Type B pancreatic cell (in vitro differentiated cells): ENCODE results near the gene PKHD1. TPM values are rescaled to one million over a fixed set of nuclear protein-coding genes. Genes with fewer than 3 reads are reported as not detected.

ENCODE experiments used
- DNase-seq: peaks from one replicate; pipeline ENCODE4 v3.0.0; 2021; ENCODE audit warnings: mixed read lengths; ENCODE audit not compliant: unreplicated experiment; ENCODE audit errors: extremely low spot score
- H3K27ac Mint-ChIP-seq: 2 replicates; pipeline ENCODE4 v1.8.0; 2021; ENCODE audit warnings: mild to moderate bottlenecking, mixed read lengths
- H3K27me3 Mint-ChIP-seq: 2 replicates; pipeline ENCODE4 v1.8.0; 2021; ENCODE audit warnings: mixed read lengths
- H3K36me3 Mint-ChIP-seq: 2 replicates; pipeline ENCODE4 v1.8.0; 2021; ENCODE audit warnings: mixed read lengths
- H3K4me1 Mint-ChIP-seq: one replicate; pipeline ENCODE4 v1.8.0; 2021; ENCODE audit warnings: mixed read lengths; ENCODE audit not compliant: unreplicated experiment
- H3K4me3 Mint-ChIP-seq: 2 replicates; pipeline ENCODE4 v1.8.0; 2021; ENCODE audit warnings: mild to moderate bottlenecking, mixed read lengths
- H3K9me3 Mint-ChIP-seq: 2 replicates; pipeline ENCODE4 v1.8.0; 2021; ENCODE audit warnings: mixed read lengths
- total RNA-seq: library from RNA; stranded (reverse); gene quantifications from 2 replicates; pipeline ENCODE4 v1.2.1, GENCODE V29; 2021; ENCODE audit warnings: low replicate concordance
- TF ChIP-seq, protein P1 (sequence below): fragments of 200-600 bp; sonication (generic); conservative IDR thresholded peaks from 2 replicates; pipeline ENCODE4 v1.5.0; 2021; ENCODE audit warnings: antibody characterized with exemption, mild to moderate bottlenecking

Gene PKHD1
- total RNA-seq, 1 donor from 2014 or later = 0.75 TPM

DNA sequence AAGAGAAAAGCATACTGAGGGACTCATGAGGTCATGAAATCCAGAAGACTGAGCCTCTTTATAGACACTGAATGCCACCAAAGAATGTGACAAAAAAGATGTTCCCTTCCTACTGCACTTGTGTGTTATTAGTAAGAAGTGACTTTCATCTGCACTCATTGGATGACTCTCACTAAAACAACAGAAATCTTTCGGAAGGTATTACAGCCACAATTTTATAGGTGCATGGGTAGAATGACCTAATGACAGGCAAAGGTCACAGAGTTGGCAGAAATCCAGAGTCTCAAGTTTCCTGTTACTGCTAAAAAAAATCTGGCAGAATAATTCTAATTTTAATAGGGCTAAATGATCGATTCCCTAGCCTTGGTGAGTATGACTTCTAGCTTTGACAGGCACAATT lies 13.3 kb downstream of the PKHD1 start:
- TF ChIP-seq, protein P1, sequence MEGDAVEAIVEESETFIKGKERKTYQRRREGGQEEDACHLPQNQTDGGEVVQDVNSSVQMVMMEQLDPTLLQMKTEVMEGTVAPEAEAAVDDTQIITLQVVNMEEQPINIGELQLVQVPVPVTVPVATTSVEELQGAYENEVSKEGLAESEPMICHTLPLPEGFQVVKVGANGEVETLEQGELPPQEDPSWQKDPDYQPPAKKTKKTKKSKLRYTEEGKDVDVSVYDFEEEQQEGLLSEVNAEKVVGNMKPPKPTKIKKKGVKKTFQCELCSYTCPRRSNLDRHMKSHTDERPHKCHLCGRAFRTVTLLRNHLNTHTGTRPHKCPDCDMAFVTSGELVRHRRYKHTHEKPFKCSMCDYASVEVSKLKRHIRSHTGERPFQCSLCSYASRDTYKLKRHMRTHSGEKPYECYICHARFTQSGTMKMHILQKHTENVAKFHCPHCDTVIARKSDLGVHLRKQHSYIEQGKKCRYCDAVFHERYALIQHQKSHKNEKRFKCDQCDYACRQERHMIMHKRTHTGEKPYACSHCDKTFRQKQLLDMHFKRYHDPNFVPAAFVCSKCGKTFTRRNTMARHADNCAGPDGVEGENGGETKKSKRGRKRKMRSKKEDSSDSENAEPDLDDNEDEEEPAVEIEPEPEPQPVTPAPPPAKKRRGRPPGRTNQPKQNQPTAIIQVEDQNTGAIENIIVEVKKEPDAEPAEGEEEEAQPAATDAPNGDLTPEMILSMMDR = no peak
- DNase-seq = no peak
- Mint-ChIP-seq H3K4me3 (no peak overlapping the region), H3K27ac (no peak overlapping the region), H3K36me3 (no peaks in the 10 kb centered on the region), H3K4me1 (peaks cover 28% of the 10 kb centered on the region), H3K9me3 (no peaks in the 10 kb centered on the region), H3K27me3 (peaks cover 24% of the 10 kb centered on the region)

DNA sequence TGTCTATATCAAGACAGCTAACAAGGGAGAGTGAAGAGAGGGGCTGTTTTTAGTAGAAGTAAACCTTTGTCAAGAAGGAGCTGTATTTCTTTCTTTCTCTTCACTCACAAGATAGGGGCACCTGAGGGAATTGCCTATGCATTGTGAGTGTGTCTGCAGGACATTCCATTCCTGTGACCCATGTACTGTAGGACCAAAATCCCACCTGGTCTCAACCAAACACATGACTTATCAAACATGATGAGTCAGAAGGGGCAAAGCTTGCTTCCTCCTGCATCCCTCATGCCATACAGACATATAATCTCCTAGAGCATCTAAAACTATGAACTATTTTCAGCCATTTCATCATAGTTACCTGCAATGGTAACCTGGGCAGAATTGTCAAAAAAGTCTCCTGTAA lies 21.8 kb downstream of the PKHD1 start:
- no peaks in the 10 kb centered on the region for H3K9me3 Mint-ChIP-seq
- no peak overlapping the region for H3K27ac Mint-ChIP-seq
- TF ChIP-seq, protein P1 = no peak
- H3K4me1 Mint-ChIP-seq = no peaks in the 10 kb centered on the region
- H3K4me3 Mint-ChIP-seq = no peak overlapping the region
- peaks cover 11% of the 10 kb centered on the region for H3K27me3 Mint-ChIP-seq
- no peak for DNase-seq
- H3K36me3 Mint-ChIP-seq = no peaks in the 10 kb centered on the region

- peak overlapping the region; percentile 19 for H3K27ac Mint-ChIP-seq
- DNase-seq = no peak
Measured at GRCh38 chr6:52063584-52064344, 23.6 kb downstream of the PKHD1 start.

DNA sequence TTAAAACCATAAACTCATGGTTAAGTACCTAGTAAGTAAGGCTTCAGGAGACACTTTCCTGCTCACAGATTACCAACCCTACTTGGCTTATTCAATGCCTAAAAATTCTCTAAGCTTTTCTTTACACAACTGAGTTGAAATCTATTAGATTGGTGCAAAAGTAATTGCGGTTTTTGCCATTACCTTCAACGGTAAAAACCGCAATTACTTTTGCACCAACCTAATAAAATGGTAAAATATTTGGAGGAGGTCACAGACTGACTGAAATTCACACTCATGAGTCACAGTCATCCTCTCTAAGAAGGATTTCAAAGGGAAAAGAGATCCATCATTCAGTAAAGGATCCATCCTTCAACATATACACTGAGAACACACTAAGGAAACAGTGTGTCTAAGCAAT lies 25.9 kb downstream of the PKHD1 start:
- Mint-ChIP-seq H3K4me1 (no peaks in the 10 kb centered on the region), H3K27me3 (peaks cover under 1% of the 10 kb centered on the region), H3K4me3 (no peak overlapping the region), H3K36me3 (no peaks in the 10 kb centered on the region), H3K9me3 (no peaks in the 10 kb centered on the region), H3K27ac (no peak overlapping the region)
- TF ChIP-seq, protein P1 = no peak
- no peak for DNase-seq

More at GRCh38 chr6:52063584-52064344, 23.6 kb downstream of the PKHD1 start:
- Mint-ChIP-seq H3K9me3 (no peaks in the 10 kb centered on the region), H3K27me3 (peaks cover 8% of the 10 kb centered on the region), H3K36me3 (no peaks in the 10 kb centered on the region), H3K4me1 (no peaks in the 10 kb centered on the region), H3K4me3 (peak overlapping the region; percentile 76)
- TF ChIP-seq, protein P1 = peak; percentile 69

DNA sequence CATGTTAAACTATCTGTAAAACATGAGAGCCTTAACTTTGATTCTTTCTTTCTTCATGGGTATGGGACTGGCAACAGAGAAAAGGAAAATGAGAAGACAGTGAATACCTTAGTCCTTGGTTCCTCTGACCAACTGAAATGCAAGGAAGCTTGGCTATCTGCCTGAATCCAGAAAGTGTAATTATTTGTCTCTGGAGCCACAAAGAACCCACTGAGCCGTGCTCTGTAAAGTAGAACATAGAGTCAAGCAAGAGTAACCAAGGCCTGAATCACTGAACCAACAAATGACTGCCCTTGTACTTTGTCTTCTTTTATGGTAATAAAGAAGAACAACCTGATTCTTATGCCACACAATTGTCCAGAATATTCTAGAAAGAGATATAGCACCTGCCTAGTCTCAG lies 27.6 kb downstream of the PKHD1 start:
- TF ChIP-seq, protein P1 = no peak

More for the DNA sequence above, 27.6 kb downstream of the PKHD1 start:
- Mint-ChIP-seq H3K4me3 (no peak overlapping the region), H3K4me1 (no peaks in the 10 kb centered on the region), H3K27ac (no peak overlapping the region), H3K36me3 (no peaks in the 10 kb centered on the region), H3K27me3 (peaks cover 9% of the 10 kb centered on the region), H3K9me3 (no peaks in the 10 kb centered on the region)
- DNase-seq = no peak
